Measurements from ENCODE around the gene RPL7A. TPM values are rescaled to one million over a fixed set of nuclear protein-coding genes. Genes with fewer than 3 reads are reported as not detected.

The RPL7A gene
- total RNA-seq, 1 experiment from 2014 or later: 2,895 TPM

- no peak overlapping the region for H3K4me2 ChIP-seq (ENCODE audit: insufficient read depth, insufficient read length, low read length)
- no peak overlapping the region for H2BK120ac ChIP-seq (ENCODE audit: low read depth, low read length, poor library complexity, severe bottlenecking)
- H4K91ac ChIP-seq (ENCODE audit: insufficient read length, low read depth, low read length): no peak overlapping the region
- no peak overlapping the region for H3K14ac ChIP-seq (ENCODE audit: insufficient read depth, low read length)
- peaks cover 5% of the 10 kb centered on the region for H3K23me2 ChIP-seq (ENCODE audit: insufficient read length, low read depth, low read length, poor library complexity, severe bottlenecking)
- no peak overlapping the region for H4K5ac ChIP-seq (ENCODE audit: insufficient read length, low read depth, low read length)
- H3K9ac ChIP-seq (ENCODE audit: extremely low read depth, insufficient read length, low read length): no peak overlapping the region
- Mint-ChIP-seq H3K27me3 (ENCODE audit: low read depth) (no peaks in the 10 kb centered on the region), H3K4me3 (peak overlapping the region in 1 of 2 experiments; percentile 99; a peak in 1 of 5 replicates), H3K4me1 (peaks cover 22 to 33% of the 10 kb centered on the region in 2 experiments), H3K27ac (no peak overlapping the region), H3K9me3 (peaks cover 0 to 3% of the 10 kb centered on the region in 2 experiments; a peak in 1 of 5 replicates), H3K36me3 (ENCODE audit: insufficient read depth in 1 of 3, low read depth in 3 of 3) (peaks cover 65 to 88% (median 85%) of the 10 kb centered on the region in 3 experiments)
- no peaks in the 10 kb centered on the region for H3K27me3 ChIP-seq (ENCODE audit: insufficient read depth, low read length)
- H3K4ac ChIP-seq (ENCODE audit: low read depth, low read length): no peak overlapping the region
- H4K8ac ChIP-seq (replicated peaks; ENCODE audit: insufficient read length, low read depth, low read length): no peak overlapping the region
- H2BK15ac ChIP-seq (ENCODE audit: low read depth, low read length): no peak overlapping the region
- no peak overlapping the region for H3K23ac ChIP-seq (ENCODE audit: insufficient read length, low read depth, low read length)
- no peaks in the 10 kb centered on the region for H3K9me3 ChIP-seq (ENCODE audit: control insufficient read depth, low read depth, low read length)
- H2BK5ac ChIP-seq (ENCODE audit: insufficient read length, low read length): no peak overlapping the region
- H3K56ac ChIP-seq (ENCODE audit: insufficient read length, low read depth, low read length): no peak overlapping the region
- H3K18ac ChIP-seq (ENCODE audit: insufficient read length, low read depth, low read length): no peak overlapping the region
- no peak overlapping the region for H2BK20ac ChIP-seq (ENCODE audit: low read depth, low read length, poor library complexity, severe bottlenecking)
- no peak overlapping the region for H2AK5ac ChIP-seq (ENCODE audit: insufficient read length, low read length)
- H2BK12ac ChIP-seq (ENCODE audit: insufficient read length, low read depth, low read length): no peak overlapping the region
- H3K79me1 ChIP-seq (ENCODE audit: insufficient read depth, low read depth, low read length, poor library complexity, severe bottlenecking): peaks cover 10% of the 10 kb centered on the region
- no peak for DNase-seq
- no peaks in the 10 kb centered on the region for H4K20me1 ChIP-seq (ENCODE audit: control insufficient read depth, insufficient read depth, insufficient read length)
- no peak overlapping the region for H3T11ph ChIP-seq (ENCODE audit: low read length)
- H3K79me2 ChIP-seq (ENCODE audit: insufficient read depth, low read length): peaks cover 13% of the 10 kb centered on the region; the same call in 1 of the 2 replicates
- H2AFZ ChIP-seq (ENCODE audit: low read length): no peak overlapping the region
- no peak overlapping the region for H3K27ac ChIP-seq (ENCODE audit: insufficient read length, low read depth, low read length)
- TF ChIP-seq CTCF (conservative IDR thresholded peaks at IDR 0.05): no peak
- no peaks in the 10 kb centered on the region; the same call in 1 of the 2 replicates for H3K4me1 ChIP-seq (ENCODE audit: insufficient read depth, low read length)
- WGBS (ENCODE audit: extremely low coverage, insufficient read length, low lambda C conversion rate): no CpG with 5 or more reads among the region's 6 CpGs
Measured at GRCh38 chr9:133345596-133345995, 2.4 kb upstream of the RPL7A start.
